HG03135 (cell line): ENCODE results near the gene BARD1.
"Not testable (repeated sequence)": the region's sequence is repeated elsewhere in the genome, so short reads cannot be mapped to it uniquely, and the experiment has no call there.

Experiments
- ATAC-seq: cut with Tn5 transposase; IDR thresholded peaks from one replicate; pipeline ENCODE4 v1.9.1; 2021; ENCODE audit warnings: mild to moderate bottlenecking, moderate library complexity; ENCODE audit not compliant: unreplicated experiment

Gene BARD1

DNA sequence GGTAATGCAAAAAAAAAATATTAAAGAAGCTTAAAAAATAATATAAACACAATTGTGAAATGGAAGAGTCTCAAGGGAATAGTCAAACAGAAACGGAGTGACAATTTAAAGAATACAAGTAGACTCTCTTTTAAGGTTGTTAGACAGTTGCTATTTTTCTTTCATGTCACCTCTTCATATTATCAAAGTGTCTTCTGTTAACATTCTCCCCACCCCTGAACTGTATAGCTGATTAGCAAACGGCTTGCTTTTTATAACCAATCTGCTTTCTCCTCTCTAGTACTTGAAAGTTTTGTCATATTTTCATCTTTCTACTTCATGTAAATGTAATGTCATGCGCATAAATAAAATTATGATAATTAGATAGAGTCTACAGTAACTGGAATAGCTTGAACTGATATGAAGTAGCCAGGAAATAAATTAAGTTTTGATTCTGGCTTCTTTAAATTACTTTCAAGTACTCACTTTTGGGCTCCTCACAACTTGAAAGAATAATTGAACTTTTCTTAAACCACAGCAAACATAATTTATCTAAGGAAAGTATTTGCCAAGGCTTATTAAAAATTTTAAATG, 37.0 kb downstream of the BARD1 start:
- no peak for ATAC-seq

DNA sequence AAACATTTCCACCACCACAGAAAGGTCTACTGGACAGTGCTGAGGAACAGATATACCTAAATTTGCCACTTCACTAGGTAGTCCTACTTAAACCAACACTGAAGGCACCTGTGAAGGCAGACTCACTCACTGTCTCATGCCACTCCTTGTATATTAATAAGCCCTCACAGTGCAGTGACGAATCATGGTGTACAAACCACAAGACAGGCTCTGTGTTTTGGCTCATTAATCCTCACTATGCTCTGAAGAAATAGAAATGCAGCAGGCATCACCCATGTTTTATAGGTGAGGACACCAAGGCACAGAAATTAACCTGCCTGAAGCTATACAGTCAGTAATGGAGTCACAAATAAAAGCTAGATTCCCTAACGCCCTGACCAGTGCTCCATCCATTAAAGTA, 44.3 kb downstream of the BARD1 start:
- ATAC-seq = no peak

DNA sequence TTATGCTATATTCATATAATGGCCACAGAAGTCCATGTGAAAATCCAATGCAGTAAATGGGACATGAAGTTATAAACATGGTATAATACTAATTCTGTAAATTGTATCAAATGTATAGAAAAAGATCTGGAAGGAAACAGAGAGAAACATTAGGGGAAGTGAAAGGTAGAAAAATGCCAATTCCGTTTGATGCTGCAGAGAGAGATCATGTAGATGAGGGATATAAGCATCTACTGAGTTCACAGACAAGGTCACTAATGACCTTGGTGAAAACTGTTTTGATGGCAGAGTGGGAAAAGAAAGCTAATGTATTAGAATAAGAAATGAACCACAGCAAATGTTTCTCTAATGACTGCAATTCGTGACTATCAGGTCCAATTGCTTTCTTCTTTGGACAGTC, 56.0 kb downstream of the BARD1 start:
- ATAC-seq = no peak

DNA sequence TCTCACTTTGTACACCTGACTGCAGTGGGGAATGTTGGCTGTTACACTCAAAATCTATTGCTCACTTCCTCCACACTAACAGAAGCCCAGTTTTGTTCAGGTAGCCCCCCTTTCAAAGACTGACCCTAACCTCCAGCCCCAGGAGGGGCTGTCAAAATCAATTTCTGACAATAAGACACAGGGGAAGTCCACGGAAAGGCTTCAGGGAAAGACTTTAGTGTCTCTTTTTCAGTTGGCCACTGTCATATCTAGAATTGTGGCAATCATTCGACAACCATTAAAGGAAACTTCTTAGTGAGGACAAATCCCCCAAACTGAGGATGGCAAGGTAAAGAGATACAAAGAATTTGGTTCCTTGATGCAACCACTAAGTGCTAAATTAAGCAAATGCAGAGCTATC, 59.0 kb downstream of the BARD1 start:
- ATAC-seq = no peak

DNA sequence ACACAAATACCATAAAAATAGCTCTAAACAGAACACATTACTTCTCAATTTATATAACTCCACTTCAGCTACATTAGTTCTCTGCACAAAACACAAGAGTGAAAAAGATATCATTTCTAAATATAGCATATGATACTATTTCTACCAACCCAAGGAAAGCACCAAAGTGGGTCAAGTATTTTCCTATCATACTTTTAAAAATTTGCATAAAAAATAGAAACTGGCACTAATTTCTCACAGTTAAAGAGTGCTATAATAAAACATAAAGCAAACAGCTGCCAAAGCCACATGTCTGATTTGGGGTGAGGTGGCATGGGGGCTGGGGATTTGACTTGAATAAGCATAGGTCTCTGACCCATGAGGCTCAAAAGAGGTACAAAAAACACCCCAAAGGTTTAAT, 61.5 kb downstream of the BARD1 start:
- peak; percentile 58 for ATAC-seq

DNA sequence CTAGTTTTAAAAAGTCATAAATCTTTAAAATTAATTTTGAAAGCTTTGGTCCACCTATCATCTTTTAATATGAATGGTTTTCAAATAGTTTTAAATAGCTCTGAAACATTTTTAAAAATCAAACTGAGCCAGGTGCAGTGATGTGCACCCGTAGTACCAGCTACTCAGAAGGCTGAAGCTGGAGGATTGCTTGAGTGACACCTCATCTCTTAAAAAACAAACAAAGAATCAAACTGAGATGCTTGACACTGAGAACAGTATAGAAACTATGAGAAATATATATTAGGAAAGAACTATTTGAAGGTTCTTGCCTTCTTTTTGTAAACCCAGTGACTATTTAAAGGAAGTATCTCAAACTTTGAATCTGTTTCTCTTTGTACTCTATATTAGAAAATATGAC, 67.4 kb downstream of the BARD1 start:
- no peak for ATAC-seq

DNA sequence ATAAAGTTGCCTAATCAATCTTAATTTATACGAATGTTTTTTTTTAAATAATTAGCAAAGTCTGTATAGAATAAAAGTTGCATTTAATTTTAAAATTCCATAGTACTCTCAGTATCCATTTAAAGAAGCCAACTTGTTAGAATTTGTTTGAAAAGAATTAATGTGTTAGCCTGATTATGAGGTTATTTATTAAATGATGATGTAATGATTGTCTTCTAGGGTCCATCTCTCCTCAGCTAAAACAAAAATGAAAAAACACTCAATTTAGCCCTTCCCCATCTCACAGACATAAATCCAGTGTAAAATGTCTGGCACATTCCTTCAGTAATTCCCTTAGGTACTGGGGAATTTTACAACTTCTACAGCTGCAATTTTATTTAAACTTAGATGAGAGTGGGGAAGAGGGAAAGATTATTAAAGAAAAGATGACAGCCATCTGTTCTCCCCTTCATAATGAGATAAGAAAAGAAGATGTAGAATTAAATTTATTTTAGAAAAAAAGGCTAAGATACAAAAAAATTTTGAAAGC, 68.6 kb downstream of the BARD1 start:
- no peak for ATAC-seq

DNA sequence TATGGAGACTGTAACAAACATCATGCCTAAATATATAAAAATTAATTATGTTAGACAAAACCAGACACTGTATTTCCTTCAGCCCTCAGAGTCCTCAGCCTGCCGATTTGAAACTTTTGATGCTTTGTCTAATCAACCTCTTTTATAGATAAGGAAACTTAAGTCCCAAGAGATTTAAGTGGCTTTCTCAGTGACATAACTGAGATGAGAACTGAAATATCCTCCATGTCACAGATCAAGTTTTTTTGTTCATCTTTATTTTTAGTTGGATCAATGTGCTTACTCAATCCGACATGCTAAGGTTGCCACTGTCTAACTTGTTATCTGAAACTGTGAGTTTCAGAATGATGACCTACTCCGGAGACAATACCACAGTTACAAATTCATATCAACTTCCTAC, 72.3 kb downstream of the BARD1 start:
- peak; percentile 96 for ATAC-seq

DNA sequence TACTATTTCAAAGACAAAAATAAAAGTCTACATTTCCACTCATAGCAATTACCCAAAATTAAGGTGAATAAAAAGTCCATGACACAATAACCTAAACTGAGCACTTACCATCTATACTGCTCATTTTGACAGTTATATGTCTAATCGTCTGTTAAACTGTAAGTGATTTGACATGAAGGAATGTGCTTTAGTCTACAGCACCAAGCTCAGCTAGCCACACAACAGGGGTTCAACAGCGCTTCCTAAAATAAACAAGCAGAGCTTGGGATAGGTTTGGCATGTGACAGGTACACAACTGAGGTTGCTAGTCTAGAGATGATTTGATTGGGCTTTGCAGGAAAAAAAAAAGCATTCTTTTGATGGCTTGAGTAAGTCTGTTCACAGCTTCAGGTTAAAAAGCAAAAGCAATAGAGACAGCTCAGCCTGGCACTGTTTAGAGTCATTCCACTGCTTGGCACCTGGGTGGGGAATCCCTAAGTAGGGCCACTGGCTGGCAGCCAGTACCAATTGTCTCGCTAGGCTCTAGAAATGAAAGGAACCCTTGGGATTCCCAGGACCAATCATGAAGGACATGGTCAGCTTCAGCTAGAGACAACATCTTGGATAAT, 78.6 kb downstream of the BARD1 start:
- ATAC-seq = no peak

DNA sequence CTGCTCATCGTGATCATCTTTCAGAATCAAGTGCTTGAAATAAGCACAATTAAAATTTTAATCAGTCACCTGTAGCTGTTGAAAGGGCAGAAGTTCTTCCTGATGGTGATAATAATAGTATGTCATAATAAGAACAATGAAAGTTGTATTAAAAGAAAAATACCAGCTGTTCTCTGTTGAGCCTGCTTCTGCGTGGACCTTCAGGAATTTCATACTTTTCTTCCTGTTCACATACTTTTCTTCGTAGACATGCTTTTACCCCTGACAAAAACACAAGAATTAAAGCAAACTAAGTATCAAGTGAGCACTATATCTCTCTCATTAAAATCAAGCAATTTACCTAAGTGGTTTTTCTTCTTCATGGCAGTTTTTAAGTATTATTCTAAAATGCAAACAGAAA, 79.2 kb downstream of the BARD1 start:
- ATAC-seq = no peak

DNA sequence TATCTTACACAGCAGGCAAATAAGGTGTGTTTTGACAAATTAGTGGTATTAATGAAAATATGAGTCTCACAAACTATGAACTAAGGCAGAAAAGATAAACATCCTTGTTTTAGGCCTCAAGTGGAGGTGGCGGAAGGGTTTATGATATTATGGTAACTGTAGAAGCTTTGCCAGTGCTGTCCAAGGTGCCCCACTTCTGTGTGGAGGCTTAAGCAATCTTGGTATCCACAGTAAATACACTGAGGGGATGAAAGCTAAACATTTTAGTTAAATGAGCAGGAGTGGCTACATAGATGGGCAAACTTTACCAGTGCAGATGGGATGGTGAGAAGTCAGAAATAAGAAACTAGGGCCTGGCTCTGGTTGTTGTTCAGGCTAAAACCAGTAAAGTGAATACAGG, 84.7 kb downstream of the BARD1 start:
- ATAC-seq = no peak

DNA sequence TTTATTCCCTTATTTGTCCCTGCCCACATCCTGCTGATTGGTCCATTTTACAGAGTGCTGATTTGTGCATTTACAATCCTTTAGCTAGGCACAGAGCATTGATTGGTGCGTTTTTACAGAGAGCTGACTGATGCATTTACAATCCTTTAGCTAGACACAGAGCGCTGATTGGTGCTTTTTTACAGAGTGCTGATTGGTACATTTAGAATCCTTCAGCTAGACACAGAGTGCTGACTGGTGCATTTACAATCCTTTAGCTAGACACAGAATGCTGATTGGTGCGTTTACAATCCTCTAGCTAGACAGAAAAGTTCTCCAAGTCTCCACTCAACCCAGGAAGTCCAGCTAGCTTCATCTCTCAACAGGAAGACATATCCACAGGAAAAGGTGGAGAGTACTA, 91.6 kb downstream of the BARD1 start:
- ATAC-seq = not testable (repeated sequence)

DNA sequence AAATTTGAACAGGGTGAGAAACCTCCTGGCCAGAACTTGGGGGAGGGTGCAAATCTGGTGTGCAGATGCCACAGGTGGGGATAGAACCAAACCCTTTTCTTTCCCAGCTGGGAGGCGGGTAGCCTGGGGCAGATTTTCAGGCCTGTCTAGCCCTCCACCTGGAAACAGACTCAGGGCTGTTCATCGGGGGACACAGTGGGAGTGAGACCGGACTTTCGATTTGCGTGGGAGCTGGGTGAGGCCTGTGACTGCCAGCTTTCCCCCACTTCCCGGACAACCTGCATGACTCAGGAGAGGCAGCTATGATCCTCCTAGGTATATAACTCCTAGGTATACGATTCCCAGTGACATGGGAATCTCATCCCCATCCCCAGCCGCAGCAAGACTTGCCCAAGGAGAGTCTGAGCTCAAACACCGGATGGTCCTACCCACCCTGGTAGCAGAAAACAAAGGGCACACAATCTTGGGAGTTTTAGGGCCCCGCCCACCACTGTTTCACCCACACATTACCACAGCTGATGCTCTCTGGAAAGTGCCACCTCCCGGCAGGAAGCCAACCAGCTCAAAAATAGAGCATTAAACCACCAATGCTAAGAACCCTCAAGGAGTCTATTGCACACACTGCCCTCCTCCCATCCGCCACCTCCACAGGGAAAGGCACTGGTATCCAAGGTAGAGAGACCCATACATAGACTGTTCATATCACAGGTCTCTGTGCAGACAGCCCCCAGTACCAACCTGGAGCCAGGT, 92.5 kb downstream of the BARD1 start:
- no peak for ATAC-seq

DNA sequence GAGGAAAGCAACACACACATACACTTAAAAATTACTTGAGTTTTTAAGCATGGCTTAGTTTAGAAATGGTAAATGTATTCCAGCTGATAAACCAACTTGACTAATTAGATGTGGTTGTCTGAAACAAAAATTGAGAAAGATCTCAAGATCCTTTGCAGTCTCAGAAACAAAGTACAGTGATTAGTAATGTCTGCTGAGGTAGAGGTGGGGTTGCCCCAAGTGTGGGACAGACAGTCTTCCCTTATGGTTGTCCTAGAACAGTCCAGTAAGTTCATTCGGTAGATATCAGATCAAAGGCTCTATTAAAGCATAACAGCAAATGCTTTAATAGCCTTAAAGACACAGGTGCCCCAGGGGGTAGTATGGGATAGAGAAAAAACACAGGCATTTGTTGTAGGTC, 94.5 kb downstream of the BARD1 start:
- ATAC-seq = no peak

DNA sequence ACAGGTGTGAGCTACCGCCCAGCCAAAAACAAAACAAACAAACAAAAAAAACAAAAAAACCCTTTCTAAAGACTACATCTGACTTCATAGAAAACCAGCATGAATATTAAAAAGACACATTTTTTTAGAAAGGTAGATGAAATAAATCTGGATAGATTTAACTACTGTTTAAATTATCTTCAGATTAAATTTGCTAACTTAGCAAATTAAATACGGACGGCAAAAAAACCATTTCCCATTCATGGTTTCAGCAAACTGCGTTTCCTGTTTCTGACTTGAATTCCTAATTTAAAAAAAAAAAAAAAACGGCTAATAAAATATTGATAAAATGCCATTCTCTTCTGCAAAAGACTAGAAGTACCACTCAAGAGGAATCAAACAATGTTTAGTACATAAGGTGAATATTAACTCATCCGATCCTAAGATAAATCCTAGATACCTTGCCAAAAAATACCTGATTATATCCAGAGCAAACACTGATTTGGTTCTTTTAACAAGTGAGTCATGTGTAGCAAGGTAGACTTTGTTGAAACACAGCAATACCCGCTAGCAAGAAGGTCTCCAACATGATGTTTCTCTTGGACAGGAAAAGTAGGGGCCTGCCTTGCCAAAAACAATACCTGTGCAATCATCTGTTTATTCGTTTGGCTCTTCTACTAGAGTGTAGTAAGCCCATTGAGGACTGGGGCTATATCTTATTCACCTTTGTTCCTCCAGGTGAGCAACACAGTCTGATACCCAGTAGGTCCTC, 96.2 kb downstream of the BARD1 start:
- no peak for ATAC-seq

DNA sequence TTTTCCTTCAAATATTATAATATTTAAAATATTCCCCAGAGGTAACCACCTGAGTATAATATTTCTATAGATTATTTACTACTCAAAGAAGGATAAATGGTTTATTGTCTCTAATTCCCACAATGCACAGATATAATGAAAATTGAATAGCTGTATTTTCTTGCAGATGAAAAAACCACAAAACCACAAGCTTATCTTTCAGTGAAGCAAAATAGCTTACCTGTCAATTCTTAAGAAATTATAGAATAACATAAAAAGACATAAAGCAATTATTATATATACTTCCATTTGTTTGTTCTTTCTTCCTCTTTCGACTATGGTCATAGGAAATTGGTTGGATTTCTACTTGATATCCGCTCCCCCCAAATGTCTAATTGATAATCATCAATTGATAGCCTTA, 98.8 kb downstream of the BARD1 start:
- ATAC-seq = no peak

DNA sequence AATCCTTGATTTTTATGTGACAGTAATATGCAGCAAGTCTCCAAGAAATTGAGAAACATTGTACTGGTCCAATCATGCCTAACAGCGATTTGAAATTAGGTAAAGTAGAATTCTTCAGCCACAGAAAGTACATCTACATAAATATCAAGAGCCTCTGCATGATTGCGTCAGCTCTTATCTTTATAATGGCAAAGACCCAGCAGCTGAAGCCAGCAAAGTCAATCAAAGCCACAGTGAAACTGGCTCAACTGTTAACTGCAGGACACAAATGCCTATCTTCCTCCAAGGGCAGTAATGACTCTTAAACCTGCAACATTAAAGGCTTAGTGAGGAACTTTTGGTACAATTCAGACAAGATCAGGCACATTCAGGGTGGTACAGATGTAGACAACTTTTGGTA, 102.5 kb downstream of the BARD1 start:
- no peak for ATAC-seq

DNA sequence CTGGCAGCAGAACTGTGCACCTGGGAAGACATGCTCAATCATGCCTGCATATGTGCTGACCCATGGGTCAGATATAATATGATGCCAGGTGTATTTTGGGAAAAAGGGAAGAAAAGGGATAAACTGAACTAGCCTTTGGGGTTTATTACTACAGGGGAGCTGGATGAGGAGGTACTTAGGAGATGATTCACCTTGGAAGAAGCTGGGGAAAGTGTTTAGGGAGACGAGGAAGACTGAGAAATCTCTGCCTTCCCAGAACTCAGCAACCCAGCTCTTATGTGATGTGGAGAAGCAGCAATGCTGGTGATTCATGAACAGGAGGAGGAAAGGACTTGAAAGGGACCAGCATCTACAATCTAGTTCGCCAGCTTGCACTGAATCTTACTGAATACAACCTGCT, 110.2 kb downstream of the BARD1 start:
- ATAC-seq = no peak

DNA sequence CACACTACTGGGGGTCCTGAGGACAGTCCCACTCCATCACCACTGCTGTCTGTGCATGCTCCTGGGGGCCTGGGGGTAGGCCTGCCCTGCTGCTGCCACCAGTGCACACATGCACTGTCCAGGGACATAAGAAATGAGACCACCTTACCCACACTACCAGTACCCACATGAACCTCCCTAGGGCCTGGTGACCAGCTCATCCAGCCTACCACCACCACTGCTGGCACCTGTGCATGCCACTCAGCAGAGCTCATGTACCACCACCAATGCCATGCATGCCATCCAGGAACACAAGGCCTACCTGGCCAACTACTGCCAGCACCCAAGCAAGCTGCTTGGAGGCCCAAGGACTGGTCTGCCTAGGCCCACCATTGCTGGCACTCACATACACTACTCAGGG, 112.8 kb downstream of the BARD1 start:
- no peak for ATAC-seq

DNA sequence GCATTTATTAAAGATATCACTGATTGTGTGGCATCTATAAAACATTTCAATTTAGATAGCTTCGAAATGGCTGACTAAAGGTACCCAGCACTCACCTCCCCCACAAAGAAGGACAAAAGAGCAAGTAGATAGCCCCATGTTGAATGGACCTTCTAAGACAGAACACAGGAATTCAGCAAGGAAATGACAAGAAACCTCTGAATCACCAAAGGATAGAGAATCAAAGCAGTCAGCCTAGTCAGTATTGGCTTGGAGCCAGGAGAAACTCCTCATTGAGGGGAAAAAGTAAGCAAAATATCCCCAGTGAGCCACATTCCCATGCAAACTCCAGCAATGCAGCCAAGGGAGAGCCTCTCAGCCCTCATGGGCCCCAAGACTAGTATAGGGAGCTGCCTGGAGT, 113.7 kb downstream of the BARD1 start:
- no peak for ATAC-seq

DNA sequence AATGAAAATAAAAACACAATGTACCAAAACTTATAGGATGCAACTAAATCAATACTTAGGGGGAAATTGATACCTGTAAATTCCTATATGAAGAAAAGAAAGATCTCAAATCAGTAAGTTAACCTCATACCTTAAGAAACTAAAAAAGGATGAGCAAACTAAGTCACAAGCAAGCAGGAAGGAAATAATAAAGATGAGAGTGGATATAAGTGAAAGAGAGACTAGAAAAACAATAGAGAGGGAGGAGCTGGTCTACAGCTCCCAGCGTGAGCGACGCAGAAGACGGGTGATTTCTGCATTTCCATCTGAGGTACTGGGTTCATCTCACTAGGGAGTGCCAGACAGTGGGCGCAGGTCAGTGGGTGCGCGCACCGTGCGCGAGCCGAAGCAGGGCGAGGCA, 125.9 kb downstream of the BARD1 start:
- ATAC-seq = not testable (repeated sequence)

DNA sequence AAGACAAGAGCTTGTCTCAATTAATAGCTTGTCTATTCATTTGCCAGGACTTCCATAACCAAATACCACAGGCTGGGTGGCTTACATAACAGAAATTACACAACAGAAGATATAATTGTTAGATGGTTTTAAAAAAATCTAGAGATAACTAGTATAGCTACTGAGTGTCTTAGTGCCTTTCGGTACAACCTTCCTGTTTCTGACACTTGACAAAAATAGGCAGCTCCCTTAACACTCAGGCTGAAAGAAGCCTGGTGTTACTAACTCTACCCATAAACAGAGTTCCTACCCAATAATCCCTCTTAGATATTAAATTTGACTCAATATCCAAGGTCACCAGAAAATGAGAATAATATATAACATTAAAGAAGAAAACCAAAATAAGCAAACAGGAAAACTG, 129.7 kb downstream of the BARD1 start:
- no peak for ATAC-seq
